ENCODE measurements around the gene SLC9A1.
A peak's percentile ranks its signal among the peaks of the same experiment; 100 is the strongest.
"Not testable (repeated sequence)": the region's sequence is repeated elsewhere in the genome, so short reads cannot be mapped to it uniquely, and the experiment has no call there.

Gene SLC9A1

DNA sequence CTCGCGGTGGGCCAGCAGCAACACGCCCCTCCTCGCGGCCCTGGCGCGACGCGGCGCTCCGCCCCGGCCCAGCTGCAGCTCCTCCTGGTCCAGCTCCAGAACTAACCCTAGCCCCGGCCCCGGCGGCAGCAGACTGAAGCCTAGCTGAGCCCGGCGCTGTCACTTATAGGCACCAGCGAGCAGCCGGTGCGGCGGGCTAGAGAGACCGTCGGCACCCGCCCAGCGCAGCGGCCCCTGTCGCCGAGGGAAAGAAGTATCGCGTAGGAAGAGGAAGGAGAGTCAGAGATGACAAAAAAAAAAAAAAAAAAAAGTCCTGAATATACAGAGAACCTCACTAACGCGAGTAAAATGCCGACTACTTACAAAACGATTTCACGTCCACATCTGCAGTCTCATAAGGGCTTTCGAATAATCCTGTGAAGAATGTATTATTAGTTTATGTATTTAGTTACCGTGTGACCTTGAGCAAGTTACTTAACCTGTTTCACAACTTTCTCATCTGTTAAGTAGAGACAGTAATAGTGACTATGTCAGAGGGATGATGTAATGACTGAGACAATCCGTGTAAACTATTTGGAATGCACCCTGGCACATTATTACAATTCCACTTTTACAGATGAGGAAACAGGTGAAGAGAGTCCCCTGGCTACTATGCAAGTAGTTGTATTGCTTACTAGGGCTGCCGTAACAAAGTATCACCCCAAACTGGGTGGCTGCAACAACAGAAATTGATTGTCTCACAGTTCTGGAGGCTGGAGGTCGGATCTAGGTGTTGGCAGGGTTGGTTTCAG, at the start of gene SLC9A1:
TSS of gene SLC9A1 (minus strand) at position 135 of the 791 bp plus-strand sequence. CDS start 791 bp downstream, outside the sequence.
- DNase-seq, result peak; percentile 64

DNA sequence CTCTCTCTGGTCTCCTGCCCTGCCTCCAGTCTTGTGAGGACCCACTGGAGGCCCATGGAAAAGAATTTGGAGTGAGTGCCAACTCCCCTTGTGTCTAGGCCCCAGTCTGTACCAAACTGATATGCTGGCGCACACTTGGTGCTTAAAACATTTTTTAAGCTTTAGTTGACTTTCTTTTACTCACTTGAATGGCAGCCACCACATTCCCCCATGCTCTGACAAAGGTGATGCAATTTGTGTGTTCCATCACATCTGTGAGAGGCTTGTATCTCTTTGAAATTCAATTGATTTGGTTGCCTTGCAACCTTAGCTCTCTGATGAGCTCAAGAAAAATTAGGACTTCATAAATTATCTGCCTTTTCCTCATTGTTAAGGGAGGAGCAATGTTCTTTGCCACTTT, 49.0 kb upstream of the SLC9A1 start:
- no peak for DNase-seq

DNA sequence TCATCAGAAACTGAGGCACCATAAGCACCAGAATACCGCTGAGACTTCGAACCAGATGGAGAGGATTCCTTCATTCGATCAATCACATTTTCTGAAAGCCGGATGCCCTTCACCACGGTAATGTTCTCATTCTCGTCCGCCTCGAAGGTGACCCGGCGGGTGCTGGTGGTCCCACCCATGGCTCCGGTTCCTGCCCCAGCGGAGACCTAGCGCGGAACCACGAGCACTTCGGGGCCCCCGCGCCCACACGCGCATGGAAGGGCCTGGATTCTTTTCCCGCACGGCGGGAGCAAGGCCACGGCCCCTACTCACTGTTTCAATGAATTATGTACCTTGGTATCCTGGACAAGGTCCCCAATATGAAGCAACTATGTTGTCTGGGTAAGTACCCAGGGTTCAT, 46.4 kb upstream of the SLC9A1 start:
- no peak for DNase-seq

DNA sequence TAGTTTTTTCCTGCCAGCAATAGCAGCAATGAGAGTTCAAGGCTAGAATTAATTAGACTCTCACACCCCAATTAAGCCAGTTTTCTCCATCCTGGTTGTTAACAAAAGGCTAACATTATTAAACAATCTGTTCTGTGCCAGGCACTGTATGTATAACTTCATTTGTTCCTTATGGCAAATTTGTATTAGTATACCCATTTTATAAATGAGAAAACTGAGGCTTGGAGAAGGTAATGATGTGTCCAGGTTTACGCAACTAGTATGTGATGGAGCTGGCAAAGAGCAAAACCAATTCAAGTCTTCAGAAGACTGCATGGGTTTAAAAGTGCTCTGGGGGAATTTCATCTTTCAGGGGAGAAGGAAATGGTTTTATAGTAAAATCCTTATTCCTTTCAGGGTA, 38.3 kb upstream of the SLC9A1 start:
- no peak for DNase-seq

DNA sequence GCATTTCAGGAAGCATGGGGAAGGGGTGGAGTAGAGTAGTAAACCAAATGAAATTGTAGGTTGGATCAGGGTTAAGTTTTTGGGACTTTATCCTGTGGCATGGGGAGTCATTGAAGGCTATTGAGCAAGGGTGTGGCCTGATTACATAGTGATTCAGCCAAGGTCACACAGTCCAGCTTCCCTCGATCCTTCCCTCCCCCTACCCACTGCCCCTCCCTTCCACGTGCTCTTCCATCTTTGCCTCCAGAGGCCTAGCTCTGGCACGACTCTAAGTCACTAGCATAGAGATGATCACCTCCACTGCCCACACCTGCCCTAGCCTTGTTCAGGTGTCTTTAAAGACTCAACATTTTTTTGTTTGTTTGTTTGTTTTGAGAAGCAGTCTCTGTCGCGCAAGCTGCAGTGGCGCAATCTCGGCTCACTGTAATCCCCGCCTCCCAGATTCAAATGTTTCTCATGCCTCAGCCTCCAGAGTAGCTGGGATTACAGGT, 37.2 kb upstream of the SLC9A1 start:
- no peak for DNase-seq

DNA sequence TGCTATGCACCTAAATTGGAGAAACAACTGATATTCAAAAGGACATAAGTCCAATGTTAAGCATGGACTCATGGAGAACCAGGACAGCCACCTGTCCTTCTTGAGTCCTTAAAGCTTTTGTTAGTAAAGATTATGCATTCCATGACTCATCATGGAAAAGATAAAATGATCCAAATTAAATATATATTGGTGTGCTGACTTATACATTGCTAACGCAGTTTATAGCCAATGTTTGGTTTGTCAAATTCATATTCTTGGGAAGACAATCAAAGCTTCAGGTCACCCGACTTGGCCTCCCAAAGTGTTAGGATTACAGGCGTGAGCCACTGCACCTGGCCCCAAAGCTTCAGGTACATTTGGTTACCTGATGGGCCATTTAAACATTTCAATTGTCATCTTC, 29.7 kb upstream of the SLC9A1 start:
- DNase-seq, result not testable (repeated sequence)

DNA sequence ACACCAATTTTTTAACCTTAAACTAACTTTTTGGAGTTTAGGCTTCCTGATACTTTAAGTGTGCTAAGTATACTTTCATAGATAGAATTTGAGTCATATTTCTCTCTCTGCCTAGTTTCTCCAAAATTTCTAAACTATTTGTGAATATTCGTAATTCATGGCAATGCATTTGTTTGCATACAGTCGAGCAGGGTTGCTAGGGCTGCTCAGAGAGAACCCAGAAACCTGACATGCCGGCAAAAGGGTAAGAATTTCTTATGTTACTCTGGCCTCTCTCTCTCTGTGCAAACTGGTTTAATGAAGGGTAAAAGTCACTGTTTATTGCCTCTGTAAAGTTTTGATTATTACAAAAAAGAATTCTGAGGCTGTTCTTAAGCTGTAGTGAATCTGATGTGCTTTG, 25.1 kb upstream of the SLC9A1 start:
- no peak for DNase-seq

DNA sequence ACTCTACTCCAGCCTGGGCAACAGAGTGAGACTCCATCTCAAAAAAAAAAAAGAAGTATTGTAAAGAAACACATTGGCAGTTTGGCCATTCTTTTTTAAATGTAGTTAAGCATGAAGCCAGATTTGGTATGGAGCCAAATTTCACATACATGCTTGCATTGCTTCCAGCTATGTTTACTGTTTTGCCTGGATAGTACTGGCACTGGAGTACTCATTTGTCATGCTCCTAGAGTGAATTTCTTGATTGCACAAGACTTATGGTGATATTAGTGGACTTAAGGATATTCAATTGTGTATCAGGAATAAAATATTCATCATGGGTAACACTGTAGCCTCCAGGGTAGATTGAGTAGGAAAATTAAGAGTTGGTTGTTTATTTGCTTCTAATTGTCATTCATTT, 24.5 kb upstream of the SLC9A1 start:
- no peak for DNase-seq

DNA sequence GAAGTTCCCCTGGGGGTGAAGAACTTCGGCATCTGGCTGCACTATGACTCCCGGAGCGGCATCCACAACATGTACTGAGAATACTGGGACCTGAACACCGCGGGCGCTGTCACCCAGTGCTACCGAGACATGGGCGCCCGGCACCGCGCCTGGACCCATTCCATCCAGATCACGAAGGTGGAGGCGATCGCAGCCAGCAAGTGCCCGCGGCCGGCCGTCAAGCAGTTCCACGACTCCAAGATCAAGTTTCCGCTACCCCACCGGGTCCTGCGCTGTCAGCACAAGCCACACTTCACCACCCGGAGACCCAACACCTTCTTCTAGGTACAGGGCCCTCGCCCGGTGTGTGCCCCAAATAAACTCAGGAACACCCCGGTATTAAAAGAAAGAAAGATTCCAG, 22.0 kb upstream of the SLC9A1 start:
- DNase-seq, result no peak

DNA sequence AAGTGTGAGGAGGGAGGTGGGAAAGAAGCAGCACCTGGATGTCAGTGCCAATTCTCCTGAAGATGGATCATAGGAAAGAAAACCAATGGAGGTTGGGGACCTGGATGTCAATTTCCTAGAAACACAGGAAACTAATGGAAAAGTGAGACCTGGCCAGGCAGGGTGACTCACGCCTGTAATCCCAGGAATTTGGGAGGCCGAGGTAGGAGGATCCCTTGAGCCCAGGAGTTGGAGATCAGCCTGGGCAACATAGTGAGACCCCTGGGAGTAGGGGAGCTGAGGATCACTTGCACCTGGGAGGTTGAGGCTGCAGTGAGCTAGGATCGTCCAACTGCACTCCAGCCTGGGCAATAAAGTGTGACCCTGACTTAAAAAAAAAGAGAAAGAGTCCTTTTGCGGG, 21.4 kb upstream of the SLC9A1 start:
- DNase-seq, result no peak

DNA sequence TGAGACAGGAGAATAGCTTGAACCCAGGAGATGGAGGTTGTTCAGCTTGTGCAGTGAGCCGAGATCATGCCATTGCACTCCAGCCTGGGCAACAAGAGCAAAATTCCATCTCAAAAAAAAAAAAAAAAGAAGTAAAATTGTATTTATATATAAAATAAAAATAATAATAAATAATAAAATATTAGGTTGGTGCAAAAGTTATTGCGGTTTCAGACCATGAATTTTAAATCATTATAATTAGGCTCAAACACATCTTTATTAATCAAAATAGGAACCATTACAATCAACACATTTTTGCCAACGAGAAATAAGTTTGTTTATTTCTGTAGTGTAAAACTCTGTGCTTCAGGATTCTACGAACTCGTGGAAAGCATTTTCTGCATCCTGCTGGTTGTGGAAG, 18.1 kb upstream of the SLC9A1 start:
- not testable (repeated sequence) for DNase-seq

DNA sequence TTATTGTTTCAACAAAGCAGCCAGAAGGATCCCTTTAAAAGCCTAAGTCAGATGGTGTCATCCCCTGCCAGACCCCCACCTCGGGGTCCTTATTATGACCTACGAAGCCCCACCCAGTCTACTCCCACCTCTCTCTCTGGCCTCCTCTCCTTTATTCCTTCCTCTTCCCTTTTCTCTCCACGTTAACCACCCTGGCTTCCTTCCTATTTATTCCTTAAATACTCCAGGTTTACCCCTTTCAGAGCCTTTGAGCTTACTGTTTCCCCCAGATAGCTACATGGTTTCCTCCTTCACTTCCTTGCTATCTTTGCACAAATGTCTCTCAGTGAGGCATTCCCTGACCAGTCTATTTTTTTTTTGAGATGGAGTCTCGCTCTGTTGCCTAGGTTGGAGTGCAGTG, 12.0 kb upstream of the SLC9A1 start:
- DNase-seq, result no peak

DNA sequence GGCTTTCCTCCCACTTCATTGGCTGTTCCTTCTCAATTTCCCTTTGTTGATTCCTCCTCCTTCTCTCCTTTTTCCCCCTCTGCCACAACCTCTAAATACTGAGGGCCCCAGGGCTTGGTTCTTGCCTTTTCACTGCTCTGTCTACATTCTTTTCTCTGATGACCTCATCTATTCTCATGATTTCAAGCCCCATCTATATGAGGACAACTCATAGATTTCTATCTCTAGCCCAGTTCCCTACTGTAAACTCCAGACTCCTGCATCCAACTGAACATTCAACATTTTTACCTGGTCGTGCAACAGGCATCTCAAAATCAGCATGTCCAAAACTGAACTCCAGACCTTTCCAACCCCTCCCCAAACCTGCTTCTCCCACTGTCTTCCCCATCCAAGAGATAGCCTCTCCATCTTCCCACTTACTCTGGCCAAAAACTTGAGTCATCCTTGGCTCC, 11.5 kb upstream of the SLC9A1 start:
- no peak for DNase-seq

DNA sequence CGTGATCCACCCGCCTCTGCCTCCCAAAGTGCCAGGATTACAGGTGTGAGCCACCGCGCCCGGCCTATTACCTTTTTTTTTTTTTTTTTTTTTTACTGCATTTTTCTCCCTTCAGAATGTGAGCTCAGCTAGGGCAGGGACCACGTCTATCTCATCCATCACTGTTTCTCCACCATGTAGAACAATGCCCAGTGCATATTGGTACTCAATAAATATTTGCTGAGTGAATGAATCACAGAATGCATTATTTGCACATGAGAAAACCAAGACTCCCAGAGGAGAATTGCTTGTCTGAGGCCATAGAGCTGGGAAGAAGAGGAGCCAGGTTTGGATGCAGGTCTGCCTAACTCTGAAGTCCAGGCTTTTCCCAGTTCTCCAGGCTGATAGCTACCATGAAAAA, 8.2 kb upstream of the SLC9A1 start:
- no peak for DNase-seq

DNA sequence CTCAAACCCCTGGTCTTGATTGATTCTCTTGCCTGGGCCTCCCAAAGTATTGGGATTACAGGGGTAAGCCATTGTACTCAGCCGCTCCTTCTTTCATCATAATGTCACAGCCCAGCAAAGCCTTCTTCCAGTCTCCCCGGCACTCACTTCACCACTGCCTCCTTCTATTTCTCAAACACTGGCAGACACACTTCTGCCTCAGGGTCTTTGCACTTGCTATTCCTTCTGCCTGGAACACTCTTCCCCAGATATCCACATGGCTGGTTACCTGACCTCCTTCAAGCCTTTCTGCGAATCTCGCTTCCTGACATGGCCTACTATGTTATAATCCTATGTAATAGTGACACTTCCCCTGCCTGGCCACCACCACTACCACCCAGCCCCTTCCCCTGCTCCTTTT, 7.2 kb upstream of the SLC9A1 start:
- DNase-seq, result no peak

DNA sequence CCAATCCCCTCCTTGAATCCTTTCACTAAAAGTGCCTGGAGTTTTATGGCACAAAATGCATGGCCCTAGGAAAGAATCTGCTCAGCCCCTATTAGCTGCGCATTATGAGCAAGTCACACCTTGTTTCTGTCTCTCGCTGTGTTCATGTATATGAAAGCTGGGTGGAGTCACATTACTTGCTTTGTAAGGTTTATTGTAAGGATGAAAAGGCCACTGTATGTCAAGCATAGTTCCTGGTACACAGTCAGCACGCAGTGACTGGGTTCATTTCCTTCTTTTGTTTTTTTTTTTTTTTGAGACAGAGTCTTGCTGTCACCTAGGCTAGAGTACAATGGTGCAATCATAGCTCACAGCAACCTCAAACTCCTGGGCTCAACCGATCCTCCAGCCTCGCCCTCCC, 6.7 kb upstream of the SLC9A1 start:
- no peak for DNase-seq

DNA sequence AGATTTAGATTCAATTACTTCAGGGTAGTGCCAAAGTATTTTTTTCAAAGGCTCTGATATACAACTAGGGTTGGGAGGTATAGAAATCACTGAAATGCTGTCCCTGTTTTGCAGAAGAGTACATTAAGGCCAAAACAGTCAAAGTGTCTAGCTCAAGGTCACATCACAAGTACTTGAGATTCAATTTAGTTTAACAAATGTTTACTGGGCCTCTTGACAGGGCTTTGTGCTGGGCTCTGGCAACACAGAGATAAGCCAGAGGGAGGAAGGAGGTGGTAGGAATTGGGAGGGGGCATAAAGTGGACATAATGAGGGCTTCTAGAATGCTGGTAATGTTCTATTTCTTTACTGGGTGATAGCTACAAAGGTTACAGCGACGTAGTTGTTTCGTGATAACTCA, 2.3 kb upstream of the SLC9A1 start:
- DNase-seq, result no peak

DNA sequence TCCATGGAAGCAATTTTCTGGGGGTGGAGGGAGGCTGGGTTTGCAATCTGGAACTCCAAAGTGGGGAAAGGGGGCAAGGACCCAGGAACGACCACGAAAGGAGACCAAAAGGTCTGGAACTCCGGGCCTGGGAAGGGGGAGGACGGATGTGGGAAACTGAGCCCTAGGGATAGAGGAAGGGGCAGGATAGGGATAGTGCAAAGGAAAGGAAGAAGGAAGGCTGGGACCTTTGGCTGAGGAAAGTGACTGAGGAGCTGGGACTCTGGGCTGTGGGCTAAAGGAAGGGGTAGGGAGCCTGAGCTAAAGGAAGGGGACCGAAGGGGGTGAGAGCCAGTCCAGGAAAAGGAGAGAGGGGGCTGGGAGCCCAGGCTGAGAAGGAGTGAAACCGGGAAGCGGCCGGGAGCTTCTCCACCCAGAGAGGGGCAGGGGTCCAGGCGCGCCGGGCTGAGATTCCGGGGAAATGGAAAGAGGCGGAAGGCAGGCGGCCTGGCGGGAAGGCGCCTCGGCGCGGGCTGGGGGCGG, 395 bp downstream of the SLC9A1 start:
- no peak for DNase-seq

DNA sequence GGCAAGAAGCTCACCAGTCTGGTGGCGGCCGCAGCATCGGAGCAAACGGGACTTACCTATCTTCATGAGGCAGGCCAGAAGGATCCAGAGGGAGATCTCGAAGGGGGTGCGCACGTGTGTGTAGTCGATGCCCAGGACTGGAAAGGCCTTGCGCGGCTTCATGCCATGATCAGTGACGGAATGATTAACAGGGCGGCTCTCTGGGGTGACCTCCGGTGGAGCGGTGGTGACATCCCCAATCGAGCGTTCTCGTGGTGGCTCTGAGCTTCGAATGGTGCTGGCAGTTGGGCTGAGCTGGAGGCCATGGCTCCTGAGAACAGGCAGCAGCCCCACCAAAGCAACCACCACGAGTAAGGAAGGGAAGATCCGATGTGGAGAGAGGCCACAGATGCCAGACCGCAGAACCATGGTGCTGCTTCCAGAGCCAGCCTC, 982 bp downstream of the SLC9A1 start:
- no peak for DNase-seq

DNA sequence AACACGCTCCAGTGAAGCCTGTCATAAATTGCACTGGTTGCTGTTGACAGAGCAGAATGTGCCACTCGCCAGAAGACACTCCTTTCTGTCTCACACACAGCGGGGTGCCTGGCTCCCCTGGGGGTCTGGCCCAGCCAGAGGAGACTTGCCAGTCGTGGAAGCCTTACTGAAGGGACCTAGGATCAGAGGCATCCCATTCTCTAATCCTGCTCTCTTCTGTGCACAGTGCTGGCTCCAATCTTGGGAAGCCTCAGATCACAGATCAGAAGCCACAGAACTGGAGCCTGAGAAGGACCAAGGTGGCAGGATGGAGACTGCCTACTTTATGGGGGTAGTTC, 1.4 kb downstream of the SLC9A1 start:
- no peak for DNase-seq

DNA sequence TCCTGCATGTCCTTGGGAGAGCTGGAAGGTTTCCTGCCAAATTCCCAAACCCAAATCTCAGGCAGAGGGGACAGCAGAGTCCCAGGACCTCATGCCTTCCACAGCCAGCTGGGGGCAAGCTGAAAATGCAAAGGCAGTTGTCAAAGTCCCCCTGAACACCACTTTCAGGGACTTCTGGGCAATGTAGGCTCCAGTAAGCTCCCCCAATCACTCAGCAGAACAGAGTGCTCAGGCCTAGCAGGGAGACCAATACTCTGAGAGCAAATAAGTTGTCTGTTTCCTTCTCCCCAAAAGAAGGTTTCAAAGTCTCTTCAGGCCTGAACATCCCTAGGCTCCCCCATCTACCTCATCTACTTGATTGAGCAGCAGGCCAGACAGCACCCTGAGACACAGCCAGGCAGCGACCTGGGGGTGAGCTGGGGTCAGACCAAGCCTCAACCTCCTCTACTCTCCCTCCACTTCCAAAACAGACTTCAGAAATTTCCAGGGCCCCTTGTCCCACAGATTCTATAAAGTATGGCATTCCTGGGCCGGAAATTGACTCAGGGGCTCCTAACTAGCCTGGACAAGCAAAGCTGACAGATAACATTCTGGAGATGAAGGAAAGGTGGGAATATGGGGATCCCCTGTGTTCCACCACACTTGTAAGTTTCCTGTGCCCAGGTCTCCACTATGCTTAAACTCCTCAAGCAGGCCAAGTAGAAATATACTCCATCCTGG, 1.9 kb downstream of the SLC9A1 start:
- no peak for DNase-seq

DNA sequence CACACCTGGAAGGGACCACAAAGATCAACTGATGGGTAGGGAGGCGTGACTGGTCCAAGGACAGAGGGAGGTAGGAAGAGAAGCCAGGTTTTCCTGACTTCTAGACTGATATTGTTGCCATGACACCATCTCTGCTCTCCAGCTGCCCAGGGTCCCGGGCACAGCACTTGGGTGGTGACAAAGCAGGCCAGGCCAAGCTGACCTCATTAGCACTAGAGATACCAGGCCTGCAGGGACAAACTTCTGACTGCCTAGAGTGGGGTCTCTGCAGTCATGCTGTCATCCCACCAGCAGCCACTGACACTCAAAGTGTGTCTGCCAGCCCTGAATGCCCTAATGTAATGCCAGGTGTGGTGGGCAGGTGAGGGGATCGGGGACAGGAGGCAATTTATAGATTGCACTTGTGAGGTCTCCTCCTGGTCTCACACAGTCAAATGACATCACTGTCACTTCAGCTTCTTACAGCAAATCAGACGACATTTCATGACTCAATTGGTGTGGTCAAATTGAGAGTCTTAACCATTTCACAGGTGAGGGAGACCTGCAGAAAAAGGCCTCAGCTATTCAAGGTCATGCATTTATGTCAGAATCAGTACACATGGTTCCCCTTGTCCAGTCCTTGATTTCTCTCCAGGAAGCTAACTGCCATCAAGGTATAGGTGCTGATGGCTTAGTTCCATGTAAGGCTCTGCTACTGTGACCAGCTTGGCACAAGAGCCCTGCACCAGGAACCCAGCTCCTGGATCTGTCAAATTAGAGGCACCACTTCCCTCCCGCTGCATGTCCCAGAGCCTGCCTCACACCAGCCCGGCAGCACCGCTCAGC, 2.7 kb downstream of the SLC9A1 start:
- no peak for DNase-seq

DNA sequence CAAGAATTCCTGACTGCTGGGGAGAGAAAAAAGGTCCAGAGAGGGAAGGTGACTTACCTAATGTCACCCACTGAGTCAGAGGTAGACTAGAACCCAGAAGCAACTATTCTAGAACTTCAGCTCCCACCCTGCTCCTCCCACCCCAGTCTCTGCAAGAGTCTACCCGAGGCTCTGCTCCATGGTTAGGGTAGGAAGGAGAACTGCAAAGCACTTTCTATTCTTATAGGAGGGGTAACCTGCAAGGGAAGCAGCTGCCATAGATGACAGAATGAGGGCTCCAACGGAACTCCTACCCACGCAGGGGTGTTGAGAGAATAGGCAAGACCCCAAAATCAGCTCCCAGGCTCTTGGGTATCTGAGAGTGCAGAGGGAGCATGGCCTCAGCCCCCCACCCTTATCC, 4.3 kb downstream of the SLC9A1 start:
- no peak for DNase-seq
